GM12872 (cell line): ENCODE results near the gene HECTD4.

Source experiments
- TF ChIP-seq, protein P1 (sequence below): IDR thresholded peaks from 3 replicates; pipeline ENCODE4 v1.5.1; 2011; ENCODE audit warnings: low read depth, mild to moderate bottlenecking, low read length, moderate library complexity; ENCODE audit not compliant: insufficient read depth

The HECTD4 gene

DNA sequence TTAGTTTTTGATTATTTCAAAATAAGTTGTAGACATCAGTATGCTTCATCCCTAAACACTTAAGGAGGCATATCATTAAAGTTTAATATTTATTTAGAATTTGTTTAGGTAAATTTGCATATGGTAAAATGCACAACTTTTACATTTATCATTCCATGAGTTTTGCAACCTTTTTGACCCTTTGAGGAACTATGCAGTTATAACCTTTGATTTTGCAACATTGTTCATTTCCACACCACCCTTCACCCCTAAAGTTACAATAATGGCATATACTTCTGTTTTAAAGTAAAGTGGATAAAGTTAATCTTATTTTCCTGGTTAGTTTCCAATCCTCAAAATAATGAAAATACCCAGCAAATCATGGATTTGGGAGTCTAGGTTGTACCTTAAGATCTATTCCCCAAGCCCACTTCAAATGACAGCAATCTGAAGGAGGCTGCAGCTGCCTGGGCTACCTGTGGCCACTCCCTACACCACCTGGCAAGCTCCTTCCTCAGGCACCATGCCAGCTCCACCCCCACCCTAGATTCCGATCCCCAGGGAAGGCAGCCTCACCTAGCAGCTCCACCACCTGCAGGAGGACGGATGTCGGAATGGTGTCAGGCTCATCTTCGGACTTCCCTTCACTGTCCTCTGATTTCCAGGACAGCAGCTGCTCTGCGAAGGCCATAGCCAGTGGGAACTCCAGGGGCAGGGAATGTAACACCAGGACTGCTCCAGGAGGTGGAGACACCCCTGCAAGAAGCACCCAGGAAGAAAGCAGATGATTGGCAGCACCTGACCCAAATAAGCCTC, 191.8 kb downstream of the HECTD4 start:
- TF ChIP-seq, protein P1, sequence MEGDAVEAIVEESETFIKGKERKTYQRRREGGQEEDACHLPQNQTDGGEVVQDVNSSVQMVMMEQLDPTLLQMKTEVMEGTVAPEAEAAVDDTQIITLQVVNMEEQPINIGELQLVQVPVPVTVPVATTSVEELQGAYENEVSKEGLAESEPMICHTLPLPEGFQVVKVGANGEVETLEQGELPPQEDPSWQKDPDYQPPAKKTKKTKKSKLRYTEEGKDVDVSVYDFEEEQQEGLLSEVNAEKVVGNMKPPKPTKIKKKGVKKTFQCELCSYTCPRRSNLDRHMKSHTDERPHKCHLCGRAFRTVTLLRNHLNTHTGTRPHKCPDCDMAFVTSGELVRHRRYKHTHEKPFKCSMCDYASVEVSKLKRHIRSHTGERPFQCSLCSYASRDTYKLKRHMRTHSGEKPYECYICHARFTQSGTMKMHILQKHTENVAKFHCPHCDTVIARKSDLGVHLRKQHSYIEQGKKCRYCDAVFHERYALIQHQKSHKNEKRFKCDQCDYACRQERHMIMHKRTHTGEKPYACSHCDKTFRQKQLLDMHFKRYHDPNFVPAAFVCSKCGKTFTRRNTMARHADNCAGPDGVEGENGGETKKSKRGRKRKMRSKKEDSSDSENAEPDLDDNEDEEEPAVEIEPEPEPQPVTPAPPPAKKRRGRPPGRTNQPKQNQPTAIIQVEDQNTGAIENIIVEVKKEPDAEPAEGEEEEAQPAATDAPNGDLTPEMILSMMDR: no peak

DNA sequence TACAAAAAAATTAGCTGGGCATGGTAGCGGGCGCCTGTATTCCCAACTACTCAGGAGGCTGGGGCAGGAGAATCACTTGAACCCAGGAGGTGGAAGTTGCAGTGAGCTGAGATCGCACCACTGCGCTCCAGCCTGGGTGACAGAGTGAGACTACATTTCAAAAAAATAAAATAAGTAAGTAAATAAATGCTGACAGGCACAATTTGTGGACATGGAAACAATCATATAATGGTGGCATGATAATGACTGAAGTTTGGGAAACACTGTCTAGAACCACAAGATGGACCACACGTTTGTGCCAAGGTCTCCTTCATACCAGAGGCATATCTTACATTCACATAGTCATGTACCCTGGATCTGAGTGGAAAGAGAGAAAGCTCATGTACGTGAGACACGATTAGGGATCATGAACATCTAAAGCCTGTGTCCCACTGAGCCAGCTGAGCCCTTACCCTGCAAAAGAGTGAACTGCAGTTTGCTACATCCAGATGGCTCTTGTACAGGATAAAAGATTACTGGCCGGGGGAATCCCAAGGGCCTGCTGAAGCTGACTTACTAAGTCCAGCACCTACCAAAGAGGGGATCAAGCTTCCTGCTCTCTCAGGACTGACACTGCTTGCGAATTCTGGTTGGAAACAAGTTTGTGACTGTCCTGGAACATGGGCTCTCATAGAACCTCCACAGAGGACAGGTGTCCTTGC, 194.0 kb downstream of the HECTD4 start:
- TF ChIP-seq, protein P1: no peak

DNA sequence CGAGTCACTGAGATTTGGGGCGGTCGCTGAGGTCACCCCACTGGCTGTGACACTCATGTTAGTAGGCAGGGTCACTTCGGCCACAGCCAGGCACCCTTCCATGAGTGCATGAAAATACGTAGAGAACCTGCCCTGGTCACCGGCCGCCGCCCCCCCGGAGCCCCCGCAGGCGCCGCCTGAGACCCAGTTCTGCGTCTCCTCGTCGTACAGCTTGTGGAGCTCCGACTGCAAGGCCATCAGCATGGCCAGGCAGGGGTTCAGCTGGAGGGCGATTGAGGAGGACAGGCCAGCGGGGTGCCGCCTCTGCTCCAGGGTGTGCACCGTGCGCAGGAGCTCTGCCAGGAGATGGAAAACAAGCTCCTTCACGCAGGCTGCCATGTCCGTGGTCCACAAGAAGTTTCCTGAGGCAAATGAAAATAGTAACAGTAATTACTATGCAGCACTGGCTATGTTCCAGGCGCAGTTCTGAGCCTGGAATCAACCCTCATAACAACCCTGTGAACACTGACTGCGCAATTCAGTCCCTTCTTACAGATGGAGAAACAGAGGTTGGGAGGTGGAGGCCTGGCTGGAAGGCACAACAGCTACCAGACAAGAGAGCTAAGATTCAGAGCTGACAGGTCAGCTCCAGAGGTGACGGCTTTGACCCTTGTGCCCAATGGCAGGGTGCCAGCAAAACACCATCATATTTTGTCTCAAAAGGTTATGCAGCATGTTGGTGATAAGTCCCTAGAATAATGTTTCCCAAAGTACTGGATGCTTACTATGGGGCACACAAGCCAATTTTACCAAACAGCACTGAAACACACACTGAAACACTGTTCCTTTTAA, 196.9 kb downstream of the HECTD4 start:
- TF ChIP-seq, protein P1: no peak

DNA sequence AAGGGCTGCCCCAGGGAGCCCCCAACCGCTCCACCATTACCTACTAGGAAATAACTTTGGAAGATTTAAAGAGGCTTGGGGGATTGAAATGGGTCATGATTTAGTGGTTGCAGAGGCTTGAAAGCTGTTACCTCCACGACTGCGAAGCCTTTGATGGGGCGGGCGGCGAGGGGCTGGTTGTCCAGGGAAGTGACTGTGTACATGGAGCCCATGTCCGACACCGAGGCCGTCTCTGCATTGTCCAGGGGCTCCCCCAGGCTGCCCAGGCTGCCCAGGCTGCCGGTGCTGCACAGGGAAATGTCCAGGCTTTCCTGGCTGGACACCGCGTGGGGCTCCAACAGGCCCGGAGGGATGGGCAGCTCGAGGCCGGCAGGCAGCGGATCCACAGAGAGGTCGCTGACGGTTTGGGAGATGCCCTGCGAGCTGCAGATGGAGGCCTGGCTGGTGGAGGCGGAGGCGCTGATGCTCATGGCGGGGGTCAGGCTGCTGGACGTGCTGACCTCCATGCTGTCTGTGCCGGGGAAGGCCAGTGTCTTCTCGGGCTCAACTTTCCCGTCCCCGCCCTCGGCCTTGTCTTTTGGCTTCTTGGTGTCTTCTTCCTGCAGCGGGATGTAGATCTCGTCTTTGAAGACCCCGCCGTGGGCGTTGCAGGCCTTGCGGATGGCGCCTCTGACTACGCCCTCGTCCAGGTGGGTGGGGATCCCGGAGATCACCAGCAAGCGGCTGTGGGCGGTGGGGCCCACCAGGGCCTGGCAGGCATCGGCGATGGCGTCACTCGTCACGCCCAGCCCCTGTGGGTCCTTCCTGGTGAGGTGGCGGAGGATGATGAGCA, 198.0 kb downstream of the HECTD4 start:
- TF ChIP-seq, protein P1: no peak

DNA sequence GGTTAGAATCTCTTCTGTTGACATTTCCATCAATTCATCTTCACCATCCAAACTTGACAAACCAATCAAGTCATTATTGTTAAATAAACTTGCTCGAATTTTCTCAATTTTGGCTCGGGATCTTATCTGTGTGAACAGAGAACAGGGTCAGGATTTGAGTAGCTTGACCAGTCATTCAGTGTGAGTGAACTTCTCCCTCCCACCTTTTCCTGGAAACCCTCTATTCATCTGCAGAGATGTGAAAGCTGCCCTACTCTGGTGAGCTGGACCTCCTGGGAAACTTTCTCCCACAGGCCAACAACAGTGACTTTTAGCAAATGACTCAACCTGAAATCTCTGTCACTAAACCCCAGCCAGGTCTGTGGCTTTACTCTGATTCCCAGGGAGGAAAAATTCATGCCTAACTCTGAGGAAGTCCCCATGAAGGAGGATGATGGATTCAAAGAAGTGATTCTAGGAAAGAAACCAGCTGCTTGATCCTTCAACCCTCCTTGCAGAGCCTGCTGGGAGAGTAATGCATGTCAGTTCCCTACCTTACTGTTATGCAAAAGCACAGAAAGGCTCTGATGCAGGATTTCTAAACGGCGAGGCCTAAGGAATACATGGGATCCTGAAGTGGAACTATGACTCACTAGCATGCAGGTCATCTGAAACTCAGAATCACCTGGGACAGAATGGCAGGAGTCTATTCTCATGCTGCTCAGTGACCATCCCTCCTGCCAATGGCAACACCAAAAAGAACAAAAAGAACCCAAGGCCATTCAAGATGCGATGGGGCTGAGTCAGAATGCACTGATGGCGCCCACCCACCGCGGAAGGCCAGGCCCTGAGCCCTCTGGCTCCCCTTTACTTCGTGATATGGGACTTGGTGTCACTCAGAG, 198.8 kb downstream of the HECTD4 start:
- TF ChIP-seq, protein P1: no peak

DNA sequence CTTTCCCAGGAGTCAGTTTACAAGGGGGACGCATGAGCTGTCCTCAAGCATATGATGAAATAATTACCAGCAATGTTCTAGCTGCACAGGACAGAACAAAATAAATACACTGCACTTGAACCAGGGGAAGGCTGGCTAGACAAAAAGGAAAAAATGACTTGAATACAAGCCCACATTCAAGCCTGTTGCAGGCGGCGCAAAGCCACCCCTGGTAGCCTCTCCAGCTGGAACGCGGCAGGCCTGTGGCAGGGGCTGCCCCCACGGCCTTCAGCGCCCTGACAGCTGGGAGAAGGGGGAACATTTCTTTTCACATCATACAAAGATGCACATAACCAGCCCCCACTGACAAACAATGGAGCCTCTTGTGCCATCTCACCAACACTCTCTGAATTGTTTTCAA, 199.7 kb downstream of the HECTD4 start:
- TF ChIP-seq, protein P1: no peak
